GM10248 (cell line): ENCODE results near the gene GRK5.

Source experiments
- CTCF ChIA-PET: fragments of 300-600 bp; sonication (Branson Sonifier 250); formaldehyde crosslinking; extraction: SDS; loops from one replicate; lab custom pipeline; 2021; ENCODE audit warnings: antibody characterized with exemption; lab: Yijun Ruan, JAX
- POLR2A ChIA-PET: fragments of 350-650 bp; sonication (Branson Sonifier 250); formaldehyde crosslinking; extraction: SDS; loops from one replicate; lab custom pipeline; 2020; ENCODE audit warnings: antibody characterized with exemption; lab: Yijun Ruan, JAX
- DNase-seq: peaks from one replicate; pipeline ENCODE4 v3.0.0; 2012; ENCODE audit errors: extremely low spot score
- CTCF ChIP-seq: IDR thresholded peaks from 2 replicates; pipeline ENCODE4 v1.5.1; 2012; ENCODE audit warnings: mild to moderate bottlenecking, low read depth; ENCODE audit errors: extremely low read depth, missing control alignments, control extremely low read depth

The GRK5 gene

GRCh38 chr10:119396709-119397071 is 189.3 kb downstream of the GRK5 start:
- ChIA-PET POLR2A (interaction anchor here (1.6 kb wide), 1 partner anchor 190 kb away, joined by 3 read pairs; no protein-coding TSS in a partner anchor), CTCF (interaction anchor here (0.8 to 1.7 kb wide), 6 partner anchors 19 to 198 kb away, joined by 3 to 8 read pairs (median 4); no protein-coding TSS in a partner anchor)
- no peak for TF ChIP-seq CTCF
- DNase-seq: no peak

GRCh38 chr10:119397416-119397815 is 190.0 kb downstream of the GRK5 start:
- DNase-seq: no peak
- TF ChIP-seq CTCF: no peak
- CTCF ChIA-PET: interaction anchor here (0.6 to 1.6 kb wide), 2 partner anchors 11 to 191 kb away, joined by 3 to 4 read pairs; no protein-coding TSS in a partner anchor
- POLR2A ChIA-PET: no interaction called here

GRCh38 chr10:119398996-119399395 is 191.6 kb downstream of the GRK5 start:
- POLR2A ChIA-PET: no interaction called here
- CTCF ChIA-PET: interaction anchor here (1.2 to 3.0 kb wide), 2 partner anchors 13 to 17 kb away, joined by 3 to 9 read pairs; no protein-coding TSS in a partner anchor
- DNase-seq: no peak
- TF ChIP-seq CTCF: no peak

GRCh38 chr10:119399466-119399865 is 192.1 kb downstream of the GRK5 start:
- no peak for TF ChIP-seq CTCF
- ChIA-PET POLR2A (no interaction called here), CTCF (interaction anchor here (1.2 to 3.0 kb wide), 2 partner anchors 13 to 17 kb away, joined by 3 to 9 read pairs; no protein-coding TSS in a partner anchor)
- DNase-seq: no peak

- ChIA-PET CTCF (interaction anchor here (1.0 to 2.2 kb wide), 9 partner anchors 10 to 203 kb away, joined by 3 to 10 read pairs (median 5); partner anchors contain the start of gene GRK5), POLR2A (interaction anchor here (0.9 kb wide), 1 partner anchor 37 kb away, joined by 3 read pairs; no protein-coding TSS in a partner anchor)
- no peak for DNase-seq
- TF ChIP-seq CTCF: no peak
These were observed 194.5 kb downstream of the GRK5 start for GRCh38 chr10:119401671-119402395.

- no peak for DNase-seq
- CTCF ChIA-PET: no interaction called here
- POLR2A ChIA-PET: no interaction called here
- no peak for TF ChIP-seq CTCF
These were observed 196.6 kb downstream of the GRK5 start for GRCh38 chr10:119403921-119404320.
